C1 segment of cervical spinal cord (tissue), 14 donors: ENCODE measurements around the gene FDX1.
"Not testable (repeated sequence)": the region's sequence is repeated elsewhere in the genome, so short reads cannot be mapped to it uniquely, and the experiment has no call there.

Experiments
- DNase-seq, 14 donors: peaks; one replicate each; lab custom pipeline; 2025; lab: John Stamatoyannopoulos, UW

Gene FDX1

GRCh38 chr11:110429731-110430266 lies at the start of gene FDX1:
Gene FDX1, plus strand, starts transcription at chr11:110429948. Its CDS starts 173 bp downstream, at chr11:110430121.
- DNase-seq = peak in 13 of 14 donors; percentile 58 to 90 (median 74)

- DNase-seq = no peak
Measured at GRCh38 chr11:110380836-110381622, 48.7 kb upstream of the FDX1 start.

GRCh38 chr11:110388231-110388630 lies 41.5 kb upstream of the FDX1 start:
- DNase-seq = not testable (repeated sequence)

- DNase-seq = no peak
Measured at GRCh38 chr11:110389965-110390364, 39.8 kb upstream of the FDX1 start.

GRCh38 chr11:110392056-110392455 lies 37.7 kb upstream of the FDX1 start:
- DNase-seq = no peak

GRCh38 chr11:110397668-110398286 lies 32.0 kb upstream of the FDX1 start:
- not testable (repeated sequence) for DNase-seq

GRCh38 chr11:110403585-110403984 lies 26.2 kb upstream of the FDX1 start:
- not testable (repeated sequence) for DNase-seq

GRCh38 chr11:110405636-110406035 lies 24.1 kb upstream of the FDX1 start:
- not testable (repeated sequence) for DNase-seq

- no peak for DNase-seq
Measured at GRCh38 chr11:110407315-110407714, 22.4 kb upstream of the FDX1 start.

- DNase-seq = no peak
Measured at GRCh38 chr11:110409174-110409573, 20.6 kb upstream of the FDX1 start.

GRCh38 chr11:110410651-110411050 lies 19.1 kb upstream of the FDX1 start:
- no peak for DNase-seq

GRCh38 chr11:110415081-110415480 lies 14.7 kb upstream of the FDX1 start:
- DNase-seq = no peak

GRCh38 chr11:110421658-110422057 lies 8.1 kb upstream of the FDX1 start:
- not testable (repeated sequence) for DNase-seq

GRCh38 chr11:110422306-110422905 lies 7.3 kb upstream of the FDX1 start:
- no peak for DNase-seq

GRCh38 chr11:110424775-110425444 lies 4.8 kb upstream of the FDX1 start:
- no peak for DNase-seq

- no peak for DNase-seq
Measured at GRCh38 chr11:110425751-110426545, 3.8 kb upstream of the FDX1 start.

GRCh38 chr11:110428040-110428439 lies 1.7 kb upstream of the FDX1 start:
- no peak for DNase-seq

GRCh38 chr11:110428956-110429730 lies 605 bp upstream of the FDX1 start:
- no peak for DNase-seq

- peak in 11 of 14 donors; percentile 12 to 77 (median 55) for DNase-seq
Measured at GRCh38 chr11:110430267-110431050, 711 bp downstream of the FDX1 start.
